Activated naive CD4-positive, alpha-beta T cell treated with Interleukin-2 at 50 U/mL for 16 hours (primary cell): ENCODE measurements around the gene KIFC1.
A peak's percentile ranks its signal among the peaks of the same experiment; 100 is the strongest.

Source experiments
- DNase-seq: peaks from one replicate; pipeline ENCODE4 v3.0.0-alpha.2; 2020

KIFC1 gene

GRCh38 chr6:33445119-33445603 is 53.5 kb downstream of the KIFC1 start:
- no peak for DNase-seq

- no peak for DNase-seq
Observed at GRCh38 chr6:33446356-33446755, 54.7 kb downstream of the KIFC1 start.

GRCh38 chr6:33450434-33450833 is 58.8 kb downstream of the KIFC1 start:
- no peak for DNase-seq

- DNase-seq: no peak
Observed at GRCh38 chr6:33451606-33452005, 60.0 kb downstream of the KIFC1 start.

GRCh38 chr6:33452496-33452895 is 60.9 kb downstream of the KIFC1 start:
- no peak for DNase-seq

- DNase-seq: no peak
Observed at GRCh38 chr6:33453393-33454008, 61.9 kb downstream of the KIFC1 start.

- peak; percentile 96 for DNase-seq
Observed at GRCh38 chr6:33454009-33454946, 62.7 kb downstream of the KIFC1 start, which contains the start of gene ZBTB9. Gene ZBTB9 (plus strand): TSS chr6:33454576. CDS start chr6:33455101, 525 bp downstream.

- no peak for DNase-seq
Observed at GRCh38 chr6:33455051-33455450, 63.4 kb downstream of the KIFC1 start.

GRCh38 chr6:33456156-33456555 is 64.5 kb downstream of the KIFC1 start:
- no peak for DNase-seq

- DNase-seq: no peak
Observed at GRCh38 chr6:33458676-33459075, 67.1 kb downstream of the KIFC1 start.

- no peak for DNase-seq
Observed at GRCh38 chr6:33459226-33459625, 67.6 kb downstream of the KIFC1 start.
